Tibial artery (tissue), 4 donors: ENCODE results near the gene CIAO3.

Experiments
- DNase-seq, 2 donors: peaks; one replicate each; pipeline ENCODE4 v3.0.0-alpha.2; 2019
- H3K27ac ChIP-seq, 2 donors: fragments of 200-600 bp; sonication (generic) in 1 of 2; 1 replicate in 1 of 2; 2 replicates in 1 of 2; pipeline ENCODE4 v1.5.1; 2018 to 2019; ENCODE audit warnings: mild to moderate bottlenecking in 1 of 2
- H3K27me3 ChIP-seq, 2 donors: fragments of 200-600 bp; sonication (generic) in 1 of 2; one replicate each; pipeline versions ENCODE4 v1.5.1 to v1.6.0; 2016 to 2019
- H3K36me3 ChIP-seq, 3 donors: fragments of 200-600 bp; sonication (generic) in 2 of 3; one replicate each; pipeline ENCODE4 v1.5.1; 2016 to 2019; ENCODE audit warnings: mild to moderate bottlenecking in 2 of 3
- H3K4me1 ChIP-seq, 4 donors: fragments of 200-600 bp; sonication (generic) in 2 of 4; 1 replicate in 3 of 4; 2 replicates in 1 of 4; pipeline ENCODE4 v1.5.1; 2016 to 2019
- H3K4me3 ChIP-seq, 2 donors: fragments of 200-600 bp; sonication (generic) in 1 of 2; 1 replicate in 1 of 2; 2 replicates in 1 of 2; pipeline ENCODE4 v1.5.1; 2018 to 2019; ENCODE audit warnings: mild to moderate bottlenecking in 2 of 2
- H3K9me3 ChIP-seq, 3 donors: fragments of 200-600 bp; sonication (generic) in 1 of 3; one replicate each; pipeline ENCODE4 v1.5.1; 2016 to 2019
- CTCF ChIP-seq, 2 experiments: fragments of 200-600 bp in 1 of 2; fragments of 450-650 bp in 1 of 2; IDR thresholded peaks; one replicate each; pipeline ENCODE4 v1.5.1; 2017 to 2019; ENCODE audit warnings: antibody characterized with exemption in 2 of 2, mild to moderate bottlenecking in 1 of 2, moderate library complexity in 1 of 2
- intact Hi-C: fragments of 100-400 bp; cut with DNase I; formaldehyde crosslinking; loops from one replicate; pipeline ENCODE4 v1.15.0; 2023; ENCODE audit warnings: low total_unique reads

Gene CIAO3

DNA sequence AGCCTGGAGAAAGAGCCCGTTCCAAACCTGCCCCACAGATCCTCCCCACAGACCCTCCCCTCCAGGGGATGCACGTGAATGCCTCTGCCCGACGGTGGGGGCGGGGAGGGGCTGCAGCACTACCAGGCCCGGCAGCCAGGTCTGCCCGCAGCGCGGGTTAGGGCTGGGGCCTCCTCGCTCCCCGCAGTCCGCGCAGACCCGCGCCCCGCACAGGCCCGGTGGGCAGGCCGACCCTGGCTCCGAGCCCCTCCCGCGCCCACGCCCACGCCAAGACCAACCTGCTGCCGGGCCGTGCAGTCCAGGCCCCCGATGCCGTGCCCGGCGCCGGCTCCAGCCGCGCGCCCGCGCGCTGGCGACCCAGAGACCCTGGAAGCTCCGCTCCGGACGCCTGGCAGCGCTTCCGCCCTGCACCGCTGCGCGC lies 47.2 kb upstream of the CIAO3 start, which contains the start of gene RPUSD1:
TSS of gene RPUSD1 (minus strand) at position 404 of the 421 bp plus-strand sequence. CDS start 644 bp downstream, outside the sequence.
- Histone ChIP-seq H3K36me3 (peaks cover 0 to 20% (median 0%) of the 10 kb centered on the region in 3 donors), H3K4me1 (peaks cover 0 to 42% (median 21%) of the 10 kb centered on the region in 4 donors), H3K27ac (peak within 1 kb of the TSS; percentile 71 to 75), H3K4me3 (peak within 1 kb of the TSS; percentile 92 to 100), H3K9me3 (no peaks in the 10 kb centered on the region), H3K27me3 (peaks cover 0 to 11% of the 10 kb centered on the region in 2 donors)
- DNase-seq = no peak
- intact Hi-C loops = loop anchor here (2.0 kb wide), 1 partner anchor 75 kb away; no protein-coding TSS in a partner anchor
- no peak for TF ChIP-seq CTCF (IDR thresholded peaks at IDR 0.05)

GRCh38 chr16:787321-787966 lies 46.6 kb upstream of the CIAO3 start:
- no peaks in the 10 kb centered on the region for H3K9me3 ChIP-seq
- peaks cover 0 to 14% (median 0%) of the 10 kb centered on the region in 3 donors for H3K36me3 ChIP-seq
- H3K27ac ChIP-seq = peak overlapping the region; percentile 71 to 75
- DNase-seq = no peak
- peaks cover 0 to 17% of the 10 kb centered on the region in 2 donors for H3K27me3 ChIP-seq
- intact Hi-C loops = loop anchor here (2.0 kb wide), 1 partner anchor 75 kb away; no protein-coding TSS in a partner anchor
- TF ChIP-seq CTCF (IDR thresholded peaks at IDR 0.05) = no peak
- peaks cover 0 to 47% (median 21%) of the 10 kb centered on the region in 4 donors for H3K4me1 ChIP-seq
- H3K4me3 ChIP-seq = peak overlapping the region; percentile 92 to 100

DNA sequence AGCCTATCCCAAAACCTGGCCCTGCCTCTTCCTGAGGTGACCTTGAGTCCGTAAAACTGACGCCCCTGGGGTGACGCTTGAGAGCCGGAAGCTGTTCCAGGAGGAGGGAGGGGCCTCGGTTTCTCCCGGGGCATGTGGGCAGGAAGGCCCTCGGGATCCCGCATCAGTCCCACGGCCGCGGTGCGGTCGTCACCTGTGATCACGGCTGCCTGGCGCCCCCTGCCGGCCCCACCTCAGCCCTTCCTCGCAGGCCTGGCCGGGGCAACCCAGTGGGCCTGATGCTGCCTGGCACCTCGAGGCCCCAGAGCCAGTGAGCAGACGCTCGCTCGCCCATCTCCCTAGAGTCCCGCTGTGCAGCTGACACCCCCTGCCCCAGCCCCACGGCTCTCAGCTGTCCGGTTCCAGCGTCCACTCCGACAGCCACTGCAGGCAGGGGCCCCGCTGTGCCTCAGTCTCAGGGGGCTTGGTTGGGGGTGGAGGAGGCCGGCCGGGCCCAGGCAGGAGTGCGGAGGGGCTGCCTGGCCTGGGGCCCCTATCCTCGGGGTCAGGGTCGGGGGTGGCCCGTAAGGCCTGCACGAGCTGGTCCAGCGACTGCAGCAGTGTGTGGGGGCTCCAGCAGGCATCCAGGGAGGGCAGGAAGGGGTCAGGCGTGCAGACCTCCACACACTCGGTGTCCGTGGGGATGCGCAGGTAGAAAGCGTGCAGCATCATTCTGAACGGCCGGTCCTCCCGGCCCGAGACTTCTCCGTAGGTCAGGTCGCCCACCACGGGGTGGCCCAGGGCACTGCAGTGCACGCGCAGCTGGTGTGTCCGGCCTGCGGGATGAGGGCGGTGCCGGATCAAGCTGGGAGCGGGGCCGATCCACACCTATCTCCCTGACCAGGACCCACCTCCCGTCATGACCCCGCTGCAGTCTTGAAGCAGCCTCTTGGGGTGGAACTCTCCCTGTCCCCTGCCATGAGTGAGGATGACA lies 45.1 kb upstream of the CIAO3 start:
- peak in 1 of 2 donors; percentile 38 for DNase-seq
- intact Hi-C loops = loop anchor here (2.0 kb wide), 1 partner anchor 73 kb away; no protein-coding TSS in a partner anchor

GRCh38 chr16:784431-784830 lies 43.6 kb upstream of the CIAO3 start:
- Histone ChIP-seq H3K4me1 (peaks cover 0 to 47% (median 19%) of the 10 kb centered on the region in 4 donors), H3K27me3 (peaks cover 0 to 47% of the 10 kb centered on the region in 2 donors), H3K4me3 (no peak overlapping the region), H3K36me3 (peaks cover 0 to 9% (median 0%) of the 10 kb centered on the region in 3 donors), H3K9me3 (no peaks in the 10 kb centered on the region), H3K27ac (no peak overlapping the region)
- no peak for TF ChIP-seq CTCF (IDR thresholded peaks at IDR 0.05)
- DNase-seq = no peak
- intact Hi-C loops = no loop called here

More for the DNA sequence above, 45.1 kb upstream of the CIAO3 start:
- peaks cover 0 to 49% (median 21%) of the 10 kb centered on the region in 4 donors for H3K4me1 ChIP-seq
- no peak overlapping the region for H3K27ac ChIP-seq
- peaks cover 0 to 9% (median 0%) of the 10 kb centered on the region in 3 donors for H3K36me3 ChIP-seq
- no peaks in the 10 kb centered on the region for H3K9me3 ChIP-seq
- peaks cover 0 to 33% of the 10 kb centered on the region in 2 donors for H3K27me3 ChIP-seq
- no peak overlapping the region for H3K4me3 ChIP-seq
- TF ChIP-seq CTCF (IDR thresholded peaks at IDR 0.05) = peak; percentile 55 to 60

GRCh38 chr16:783404-784161 lies 42.8 kb upstream of the CIAO3 start:
- no peak for DNase-seq

More at GRCh38 chr16:783404-784161, 42.8 kb upstream of the CIAO3 start:
- H3K27me3 ChIP-seq = peaks cover 0 to 55% of the 10 kb centered on the region in 2 donors
- peaks cover 0 to 9% (median 0%) of the 10 kb centered on the region in 3 donors for H3K36me3 ChIP-seq
- H3K9me3 ChIP-seq = no peaks in the 10 kb centered on the region
- H3K4me1 ChIP-seq = peaks cover 0 to 38% (median 11%) of the 10 kb centered on the region in 4 donors
- no peak overlapping the region for H3K27ac ChIP-seq
- no peak for TF ChIP-seq CTCF (IDR thresholded peaks at IDR 0.05)
- intact Hi-C loops = no loop called here
- H3K4me3 ChIP-seq = no peak overlapping the region
